HG03280 (cell line): ENCODE measurements around the gene HACL1.
"Not testable (repeated sequence)": the region's sequence is repeated elsewhere in the genome, so short reads cannot be mapped to it uniquely, and the experiment has no call there.

Source experiments
- ATAC-seq: cut with Tn5 transposase; IDR thresholded peaks from one replicate; pipeline ENCODE4 v1.9.1; 2021; ENCODE audit warnings: mild to moderate bottlenecking, moderate library complexity; ENCODE audit not compliant: unreplicated experiment

Gene HACL1

DNA sequence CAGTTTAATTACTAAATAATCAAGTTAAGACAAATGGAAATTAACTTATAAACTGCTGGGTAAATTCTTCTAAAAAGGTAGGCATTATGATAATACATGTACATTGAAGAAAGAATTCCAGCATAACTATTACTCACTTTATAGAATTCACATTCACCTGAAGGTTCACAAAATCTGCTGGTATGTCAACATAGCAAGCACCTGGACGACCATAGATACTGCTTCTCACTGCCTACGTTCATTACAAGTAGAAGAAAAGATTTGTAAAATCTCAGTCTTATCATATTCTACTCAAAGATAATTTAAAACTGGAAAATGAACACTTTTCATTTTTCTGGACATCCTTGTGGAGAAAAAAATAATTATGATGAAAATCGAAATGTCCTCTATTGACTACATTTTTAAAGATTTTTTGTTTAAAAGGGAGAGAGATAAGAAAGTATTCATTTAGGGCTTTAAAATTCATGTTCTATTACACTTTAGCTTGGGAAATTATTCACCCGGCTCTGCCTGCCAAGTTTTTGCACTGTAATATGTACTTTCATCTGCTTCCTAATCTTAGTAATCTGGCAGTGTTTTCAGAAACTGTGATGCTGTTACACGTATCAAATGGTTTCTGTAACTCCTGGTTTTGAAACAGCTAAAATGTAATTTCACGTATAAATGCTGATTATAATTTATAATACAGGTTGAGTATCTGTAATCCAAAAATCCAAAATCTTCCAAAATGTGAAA lies 16.1 kb downstream of the HACL1 start:
- ATAC-seq, result no peak

DNA sequence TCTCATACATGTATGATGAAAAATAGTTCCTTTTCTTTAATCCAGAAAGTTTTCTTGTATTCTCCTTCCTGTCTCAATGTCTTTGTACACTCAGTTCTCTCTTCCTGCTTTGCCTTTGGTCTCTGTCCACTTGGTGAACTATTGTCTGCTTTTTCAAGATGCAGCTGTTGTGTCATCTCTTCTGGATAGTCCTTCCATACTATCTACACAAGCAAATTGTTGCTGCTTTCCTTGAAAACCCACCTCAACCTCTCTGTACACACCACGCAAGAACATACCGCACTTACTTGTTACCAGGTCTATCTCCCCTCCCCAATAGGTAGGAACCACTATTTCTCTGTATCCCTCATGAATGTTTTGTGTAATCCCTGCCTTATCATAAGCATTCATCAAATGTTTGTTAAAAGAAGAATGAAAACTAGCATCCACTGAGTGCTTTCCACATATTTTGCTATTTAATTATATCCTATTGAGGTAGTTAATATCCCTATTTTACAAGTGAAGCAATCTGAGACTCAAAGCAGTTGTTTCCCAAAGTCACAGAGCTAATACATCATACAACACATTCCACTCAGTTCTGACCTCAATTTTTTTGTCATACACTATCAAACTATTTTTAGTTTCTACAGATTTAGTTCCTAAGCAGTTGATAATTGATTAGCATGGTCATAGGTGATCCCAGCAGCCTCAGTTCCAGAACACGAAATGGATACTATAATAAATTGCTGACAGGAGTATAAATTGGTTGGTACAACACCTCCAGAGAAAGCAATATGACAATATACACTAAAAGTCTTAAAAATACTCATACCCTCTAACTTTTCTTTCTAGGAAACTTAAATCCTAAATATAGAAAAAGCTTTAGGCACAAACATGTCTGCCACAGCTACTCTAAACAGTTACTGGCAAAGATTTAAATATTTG lies 19.6 kb downstream of the HACL1 start:
- no peak for ATAC-seq

DNA sequence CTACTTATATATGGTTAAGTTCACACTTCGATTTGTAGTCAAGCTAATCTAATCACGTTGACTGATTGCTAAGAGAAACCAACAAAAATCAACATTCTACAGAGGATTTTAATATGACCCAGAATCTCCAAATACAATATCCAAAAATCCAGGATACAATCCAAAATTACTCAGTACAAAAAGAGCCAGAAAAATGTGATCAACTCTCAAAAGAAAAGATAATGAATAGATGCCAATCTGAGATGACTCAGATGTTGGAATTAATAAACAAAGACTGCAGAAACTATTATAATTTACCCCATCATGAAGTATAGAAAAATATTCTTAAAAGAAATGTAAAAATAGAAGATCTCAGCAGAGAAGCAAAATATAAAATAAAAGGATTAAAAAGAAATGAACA lies 22.3 kb downstream of the HACL1 start:
- ATAC-seq, result no peak

DNA sequence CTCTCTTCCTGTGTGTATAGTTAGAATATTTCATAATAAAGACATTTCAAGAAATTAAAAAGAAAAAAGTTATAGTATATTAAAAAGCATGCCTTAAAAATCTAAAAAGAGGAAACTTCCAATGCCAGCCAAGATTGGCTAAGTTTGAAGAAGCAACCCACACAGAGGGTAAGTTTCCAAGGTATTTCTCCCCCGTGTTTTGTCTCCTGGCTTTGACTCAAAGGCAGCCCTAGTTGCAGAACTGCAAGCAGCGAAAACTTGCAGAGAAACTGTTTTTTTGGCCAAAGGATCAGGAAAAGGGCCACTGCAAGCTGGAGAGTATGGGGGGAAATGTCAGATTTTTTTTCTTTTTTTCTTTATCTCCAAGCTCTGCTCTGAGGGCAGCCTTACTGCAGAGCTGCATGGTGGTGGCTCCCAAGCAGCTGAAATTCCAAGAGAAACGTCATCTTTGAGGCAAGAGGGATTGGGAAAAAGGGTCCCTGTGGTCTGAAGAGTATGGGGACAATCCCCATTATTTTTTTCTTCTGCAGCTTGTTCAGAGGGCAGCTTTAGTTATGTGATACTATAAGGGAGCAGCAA lies 23.0 kb downstream of the HACL1 start:
- ATAC-seq, result no peak

DNA sequence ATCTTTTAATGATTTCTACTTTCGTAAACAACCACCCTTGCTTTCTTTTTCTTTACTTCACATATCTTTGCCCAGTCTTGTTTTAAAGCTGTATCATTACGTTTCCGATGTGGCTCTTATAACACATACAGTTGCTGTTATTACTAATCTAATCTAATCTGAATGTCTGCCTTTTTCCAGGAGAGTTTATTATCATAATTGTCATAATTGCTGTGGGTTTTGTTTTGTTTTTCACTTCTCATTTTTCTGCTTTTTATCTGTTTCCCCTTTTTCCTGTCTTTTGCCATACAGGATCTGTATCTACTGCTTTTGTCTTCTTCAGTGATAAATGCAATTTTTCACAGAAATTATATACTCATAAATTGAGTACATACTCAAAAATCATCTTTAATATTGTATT lies 24.9 kb downstream of the HACL1 start:
- ATAC-seq, result no peak

DNA sequence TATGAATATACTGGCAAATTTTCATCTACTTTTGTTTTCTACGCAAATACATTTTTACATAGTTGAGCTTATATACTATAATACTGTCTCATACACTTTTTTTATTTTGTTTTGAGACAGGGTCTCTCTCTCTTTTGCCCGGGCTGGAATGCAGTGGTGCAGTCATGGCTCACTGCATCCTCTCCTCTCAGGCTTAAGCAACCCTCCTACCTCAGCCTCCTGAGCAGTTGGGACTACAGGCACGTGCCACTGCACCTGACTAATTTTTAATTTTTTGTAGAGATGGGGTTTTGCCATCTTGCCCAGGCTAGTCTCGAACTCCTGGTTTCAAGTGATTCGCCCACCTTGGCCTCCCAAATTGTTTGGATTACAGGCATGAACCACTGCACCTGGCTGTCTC lies 25.9 kb downstream of the HACL1 start:
- ATAC-seq, result no peak

DNA sequence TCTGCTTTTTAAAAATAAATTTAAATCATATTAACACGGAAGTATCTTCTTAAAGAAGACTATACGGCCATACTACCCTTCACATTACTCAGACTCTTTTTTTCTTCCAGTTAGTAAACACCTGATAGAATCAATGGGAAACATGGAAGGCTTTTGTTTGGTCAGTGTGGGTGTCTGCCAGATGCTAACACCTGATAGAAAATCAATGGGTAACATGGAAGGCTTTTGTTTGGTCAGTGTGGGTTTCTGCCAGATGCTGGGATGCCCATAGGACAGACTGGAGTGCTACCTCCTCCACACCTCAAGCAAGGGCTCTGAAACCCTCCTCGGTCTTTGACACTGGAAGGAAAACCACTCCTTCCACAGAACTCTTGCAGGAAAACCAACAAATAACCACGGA lies 29.2 kb downstream of the HACL1 start:
- ATAC-seq, result no peak

DNA sequence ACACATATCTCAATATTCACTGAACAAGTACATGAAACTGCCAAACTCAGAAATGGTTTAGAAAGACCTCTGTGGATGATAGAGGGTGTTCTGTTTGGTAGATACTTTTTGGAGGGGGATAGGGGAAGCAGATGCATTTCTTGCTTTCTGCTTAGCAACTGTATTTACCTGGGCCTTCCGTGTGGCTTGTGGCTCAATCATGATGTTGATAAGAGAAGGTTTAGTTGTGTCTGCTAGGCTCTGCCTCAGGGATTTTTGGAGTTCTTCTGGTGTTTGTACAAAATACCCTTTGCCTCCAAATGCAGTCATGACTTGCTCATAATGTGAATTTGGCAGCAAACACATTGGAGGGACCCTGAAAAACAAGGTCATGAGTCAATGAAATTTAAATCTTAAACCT lies 38.2 kb downstream of the HACL1 start:
- ATAC-seq, result no peak

DNA sequence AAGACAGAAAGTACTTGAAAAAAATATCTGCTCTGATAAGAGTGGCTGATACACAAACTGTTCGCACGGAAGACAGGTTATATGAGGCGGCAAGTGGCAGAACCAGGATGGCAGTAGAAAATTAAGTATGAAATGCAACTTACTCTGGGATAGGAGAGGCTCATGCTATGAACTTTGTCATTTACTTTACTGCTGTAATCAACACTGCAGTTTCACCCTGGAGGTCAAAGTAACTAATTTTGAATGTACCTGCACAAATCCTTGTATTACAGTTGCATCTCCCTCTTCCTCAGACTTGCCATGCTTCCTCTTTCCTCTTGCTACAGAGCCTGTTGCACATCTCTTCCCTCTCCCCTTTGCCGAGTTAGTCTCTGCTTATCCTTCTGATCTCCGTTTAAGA lies 38.8 kb downstream of the HACL1 start:
- no peak for ATAC-seq

DNA sequence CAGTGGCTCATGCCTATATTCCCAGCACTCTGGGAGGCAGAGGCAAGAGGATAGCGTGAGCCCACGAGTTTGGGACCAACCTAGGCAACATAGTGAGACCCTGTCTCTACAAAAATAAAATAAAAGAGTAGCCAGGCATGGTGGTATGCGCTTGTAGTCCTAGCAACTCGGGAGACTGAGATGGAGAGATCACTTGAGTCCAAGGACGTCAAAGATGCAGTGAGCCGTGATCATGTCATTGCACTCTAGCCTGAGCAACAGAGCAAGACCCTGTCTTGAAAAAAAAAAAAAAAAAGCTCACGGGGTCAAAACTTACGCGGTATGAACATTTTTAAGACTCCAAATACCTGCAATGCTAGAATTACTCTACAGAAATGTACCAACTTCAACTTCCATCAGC lies 42.8 kb downstream of the HACL1 start:
- no peak for ATAC-seq

DNA sequence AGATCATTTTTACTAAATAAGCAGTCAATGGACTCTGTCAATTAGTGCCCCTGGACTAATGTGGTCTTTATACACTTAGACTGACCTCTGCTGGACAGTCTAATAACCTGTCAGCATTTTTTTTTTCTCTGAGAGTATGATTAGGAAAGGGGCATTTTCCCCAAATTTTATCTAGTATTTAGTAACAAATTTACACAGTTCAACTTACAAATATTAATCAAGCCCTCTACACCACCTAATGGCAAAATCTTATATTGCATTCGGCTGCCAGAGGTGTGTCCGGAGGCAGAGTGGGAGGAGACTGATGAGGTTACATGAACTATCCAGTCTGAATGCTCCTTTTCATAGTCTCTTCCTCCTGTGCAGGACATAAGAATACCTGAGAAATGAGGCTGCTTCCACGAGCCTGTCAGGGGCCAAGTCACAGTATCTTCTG lies 43.8 kb downstream of the HACL1 start:
- ATAC-seq, result peak; percentile 45

DNA sequence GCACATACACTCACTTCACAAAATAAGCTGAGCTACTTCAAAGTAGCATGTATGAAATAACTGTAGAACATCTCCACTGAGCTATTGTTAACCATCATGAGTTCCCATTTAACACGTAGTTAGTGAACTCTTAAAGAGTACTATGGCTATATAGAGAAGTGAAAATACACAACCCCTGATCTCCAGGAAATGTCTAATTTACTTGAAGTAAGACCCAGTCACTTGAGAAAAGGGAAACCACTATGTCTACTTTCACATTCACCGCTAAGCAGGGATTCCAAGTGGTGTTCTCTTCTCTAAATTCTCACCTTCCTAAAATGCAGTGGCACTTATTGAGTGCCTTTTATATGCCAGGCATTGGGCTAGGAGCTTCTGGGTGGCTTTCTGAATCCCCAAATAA lies 44.9 kb downstream of the HACL1 start:
- ATAC-seq, result peak; percentile 82

DNA sequence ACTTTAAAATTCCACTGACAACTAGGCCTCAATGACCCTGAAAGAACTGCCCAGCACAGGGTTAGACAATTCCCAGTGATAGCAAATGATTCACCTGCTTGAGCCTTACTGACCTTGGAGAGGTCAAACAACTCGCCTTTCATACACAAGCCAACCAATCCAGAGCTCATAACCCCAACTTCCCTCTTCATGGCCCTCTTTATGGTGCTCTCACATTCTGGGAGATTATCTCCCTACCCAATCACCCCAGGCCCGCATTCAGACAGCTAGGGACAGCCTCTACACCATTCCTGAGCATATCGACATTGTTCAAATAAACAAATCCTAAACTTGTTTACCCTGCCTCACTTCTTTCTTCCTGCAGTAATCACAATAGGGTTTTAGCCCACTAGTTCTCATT lies 47.6 kb downstream of the HACL1 start:
- no peak for ATAC-seq

DNA sequence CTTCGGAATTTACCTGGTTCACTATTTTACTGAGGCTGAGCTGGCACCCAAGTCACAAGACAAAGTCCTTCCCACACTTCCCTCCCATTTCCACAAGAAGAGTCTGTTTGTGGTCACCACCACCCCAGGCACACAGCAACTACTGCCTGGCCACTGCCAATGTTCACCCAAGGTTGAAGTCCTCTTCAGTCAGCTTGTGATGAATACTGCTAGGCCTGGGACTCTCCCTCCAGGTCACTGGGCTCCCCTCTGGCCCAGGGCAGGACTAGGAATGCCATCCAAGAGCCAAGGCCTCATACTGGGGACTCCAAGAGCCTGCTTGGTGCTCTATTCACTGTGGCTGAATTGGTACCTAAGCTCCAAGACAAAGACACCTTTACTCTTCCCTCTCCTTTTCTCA lies 49.5 kb downstream of the HACL1 start:
- ATAC-seq, result no peak

DNA sequence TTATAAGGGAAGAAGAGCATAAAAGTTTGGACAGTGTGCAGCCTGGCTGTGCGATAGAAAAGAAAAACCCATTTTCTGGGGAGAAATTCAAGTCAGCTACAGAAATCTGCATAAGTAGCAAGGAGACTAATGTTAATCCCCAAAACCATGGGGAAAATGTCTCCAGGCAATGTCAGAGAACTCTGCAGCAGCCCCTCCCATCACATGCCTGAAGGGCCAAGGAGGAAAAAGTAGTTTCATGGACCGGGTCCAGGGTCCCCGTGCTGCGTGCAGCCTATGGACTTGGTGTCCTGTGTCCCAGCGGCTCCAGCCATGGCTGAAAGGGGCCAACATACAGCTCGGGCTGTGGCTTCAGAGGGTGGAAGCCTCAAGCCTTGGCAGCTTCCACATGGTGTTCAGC lies 51.5 kb downstream of the HACL1 start:
- ATAC-seq, result no peak

DNA sequence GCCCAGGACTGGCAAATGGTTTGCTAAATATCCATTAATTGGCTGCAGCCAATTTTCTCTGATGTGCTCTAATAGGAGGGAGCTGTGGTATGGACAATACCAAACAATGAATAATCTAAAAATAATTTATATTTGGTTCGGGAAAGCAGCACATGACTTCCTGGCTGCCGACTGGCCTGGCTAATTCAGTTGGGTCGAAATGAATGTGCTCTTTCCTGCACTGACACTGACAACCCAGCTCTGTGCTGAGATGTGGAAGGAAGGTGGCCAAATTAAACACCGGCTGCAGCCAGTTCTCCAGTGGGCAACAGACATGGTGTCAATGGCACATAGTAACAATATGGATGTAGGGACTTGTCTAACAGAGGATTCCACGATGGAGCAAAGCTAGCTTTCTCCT lies 58.8 kb downstream of the HACL1 start:
- no peak for ATAC-seq

DNA sequence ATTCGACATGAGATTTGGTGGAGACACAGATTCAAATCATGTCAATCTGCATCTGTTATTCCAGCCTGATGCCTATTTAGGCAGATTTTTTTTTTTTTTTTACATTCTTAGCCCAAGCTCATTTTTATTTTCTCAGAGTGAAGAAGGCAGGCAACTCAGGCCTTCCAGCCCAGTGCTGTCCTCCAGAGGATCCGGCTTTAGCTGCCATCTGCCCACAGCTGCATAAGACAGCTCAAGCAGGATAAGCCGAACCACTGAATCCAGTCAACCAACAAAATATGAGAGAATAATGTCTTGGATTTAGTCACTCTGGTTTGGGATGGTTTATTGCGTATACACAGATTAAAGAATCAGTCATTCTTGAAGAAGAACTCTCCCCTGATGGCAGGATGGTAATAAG lies 60.0 kb downstream of the HACL1 start:
- no peak for ATAC-seq

DNA sequence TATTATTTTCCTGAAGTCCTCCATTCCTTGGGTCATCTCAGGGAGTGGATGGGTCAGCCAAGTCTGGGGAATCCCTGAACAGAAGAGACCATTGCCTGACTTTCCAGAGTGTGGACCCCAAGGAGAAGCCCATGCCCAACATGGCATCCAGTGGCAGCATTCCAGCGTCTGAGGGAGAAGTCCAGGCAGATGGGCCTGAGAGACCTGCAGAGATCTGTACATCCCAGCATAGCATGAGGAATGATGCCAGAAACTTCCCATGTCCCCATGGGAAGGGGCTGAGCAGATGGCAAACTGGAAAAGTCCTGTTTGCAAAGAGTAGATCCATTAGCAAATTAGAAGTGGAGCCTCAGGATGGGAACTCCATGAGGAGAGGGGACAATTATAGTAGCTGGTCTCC lies 62.3 kb downstream of the HACL1 start:
- ATAC-seq, result no peak

DNA sequence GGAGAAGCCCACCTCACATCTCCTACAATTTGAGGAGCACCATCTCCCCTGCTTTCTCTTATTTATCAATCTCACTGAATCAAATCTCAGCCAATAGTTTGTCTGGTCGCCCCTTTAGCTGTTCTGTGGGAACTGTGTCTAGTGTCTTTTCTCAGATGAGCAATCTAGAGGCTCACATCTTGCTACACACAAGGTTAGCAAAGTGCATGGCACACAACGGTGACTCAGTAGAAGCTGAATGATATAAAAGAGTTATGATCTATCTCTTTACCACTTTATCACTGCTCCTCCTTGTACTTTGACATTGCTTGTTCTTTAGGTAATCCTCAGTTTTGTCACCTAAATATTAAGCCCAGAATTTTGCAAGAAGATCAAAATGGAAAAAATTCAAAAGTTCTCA lies 63.0 kb downstream of the HACL1 start:
- no peak for ATAC-seq

DNA sequence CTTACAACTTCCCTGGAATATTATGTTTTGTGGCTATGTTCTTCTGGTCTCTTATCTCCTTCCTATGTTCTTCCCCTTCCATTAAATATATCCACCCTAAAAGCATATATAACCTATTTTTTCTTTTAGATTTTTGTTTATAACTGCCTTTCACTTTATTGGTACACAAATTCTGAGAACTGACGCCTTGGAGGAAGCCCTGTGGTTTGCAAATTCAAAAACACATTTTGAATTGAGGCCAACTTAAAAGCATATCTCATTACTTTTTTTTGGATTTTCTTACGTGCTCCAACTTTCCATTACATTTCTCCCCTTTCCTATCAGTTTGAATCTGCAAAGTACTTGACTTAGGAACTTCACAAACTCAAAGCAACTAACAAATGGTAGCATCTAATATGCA lies 64.5 kb downstream of the HACL1 start:
- no peak for ATAC-seq

DNA sequence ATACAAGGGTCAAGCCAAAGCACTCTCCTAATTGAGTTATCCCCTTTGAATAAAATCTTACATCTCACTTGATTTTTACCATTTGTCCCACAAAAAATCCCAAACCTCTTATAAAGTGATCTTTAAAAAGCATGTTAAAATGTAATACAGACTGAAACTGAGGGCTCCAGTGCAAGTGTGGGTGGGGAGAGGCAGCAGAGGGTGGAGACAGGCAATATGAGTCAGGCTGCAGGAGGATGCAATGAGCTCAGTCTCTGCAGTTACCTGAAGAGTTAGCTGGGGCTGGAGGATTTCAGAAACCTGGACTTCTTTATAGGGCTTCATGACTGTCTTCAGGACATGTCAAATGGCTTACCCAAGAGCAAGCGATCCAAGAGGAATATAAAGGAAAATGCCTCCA lies 65.6 kb downstream of the HACL1 start:
- ATAC-seq, result no peak

DNA sequence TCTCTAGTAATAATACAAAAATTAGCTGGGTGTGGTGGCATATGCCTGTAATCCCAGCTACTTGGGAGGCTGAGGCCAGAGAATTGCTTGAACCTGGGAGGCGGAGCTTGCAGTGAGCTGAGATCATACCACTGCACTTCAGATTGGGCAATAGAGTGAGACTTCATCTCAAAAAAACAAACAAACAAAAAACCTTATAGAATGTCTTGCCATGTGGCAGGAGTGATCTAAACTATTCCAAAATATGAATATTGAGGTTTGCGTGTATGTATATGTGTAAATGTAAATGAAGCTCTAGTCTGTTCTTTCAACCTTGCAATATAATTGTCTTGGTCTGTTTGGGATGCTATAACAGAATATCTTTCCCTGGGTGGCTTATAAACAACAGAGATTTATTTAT lies 68.8 kb downstream of the HACL1 start:
- ATAC-seq, result not testable (repeated sequence)
